H1 (cell line): Measurements from ENCODE around the gene PTPRJ. TPM values are rescaled to one million over a fixed set of nuclear protein-coding genes. Genes with fewer than 3 reads are reported as not detected.

Experiments used
- CTCF ChIA-PET: fragments of 300-600 bp; sonication (Branson Sonifier 250); formaldehyde crosslinking; loops from one replicate; lab custom pipeline; 2021; ENCODE audit not compliant: partially characterized antibody; lab: Charles Lee
- POLR2A ChIA-PET: fragments of 300-600 bp; sonication (Branson Sonifier 250); formaldehyde crosslinking; loops from one replicate; lab custom pipeline; 2021; ENCODE audit warnings: inconsistent platforms; ENCODE audit not compliant: partially characterized antibody; lab: Charles Lee
- DNase-seq, 2 experiments: peaks; one replicate each; pipeline versions ENCODE4 v3.0.0 to v3.0.0-alpha.2; 2010 to 2022; ENCODE audit warnings: low spot score in 2 of 2, low read depth in 1 of 2, mixed read lengths in 1 of 2
- FAIRE-seq: peaks from 2 replicates; lab custom pipeline; 2011; peaks lifted over from hg19 to GRCh38; lab: Jason Lieb, UNC
- H2AFZ ChIP-seq: 2 replicates; pipeline ENCODE4 v1.8.1; 2012; ENCODE audit warnings: low read length, inconsistent platforms
- H2AK5ac ChIP-seq: 2 replicates; pipeline ENCODE4 v1.6.1; 2013; ENCODE audit warnings: low read depth, low read length
- H2BK120ac ChIP-seq: replicated peaks from 2 replicates; pipeline ENCODE3; 2013; ENCODE audit warnings: low read depth, low read length, inconsistent platforms
- H2BK12ac ChIP-seq: 2 replicates; pipeline ENCODE4 v1.6.1; 2013; ENCODE audit warnings: low read depth, low read length
- H2BK15ac ChIP-seq: 2 replicates; pipeline ENCODE4 v1.6.1; 2013; ENCODE audit warnings: low read length
- H2BK20ac ChIP-seq: 2 replicates; pipeline ENCODE4 v1.6.1; 2013; ENCODE audit warnings: low read length
- H2BK5ac ChIP-seq: 2 replicates; pipeline ENCODE4 v1.6.1; 2013; ENCODE audit warnings: low read depth, low read length
- H3K14ac ChIP-seq: 2 replicates; pipeline ENCODE4 v1.6.1; 2013; ENCODE audit warnings: inconsistent platforms; ENCODE audit not compliant: insufficient read length
- H3K18ac ChIP-seq: 2 replicates; pipeline ENCODE4 v1.6.1; 2013; ENCODE audit warnings: low read length; ENCODE audit errors: extremely low read depth
- H3K23ac ChIP-seq: 2 replicates; pipeline ENCODE4 v1.6.1; 2013; ENCODE audit warnings: inconsistent platforms; ENCODE audit not compliant: insufficient read length
- H3K23me2 ChIP-seq: 2 replicates; pipeline ENCODE4 v1.6.1; 2013; ENCODE audit warnings: low read depth, low read length
- H3K27ac ChIP-seq: 2 replicates; pipeline ENCODE4 v1.6.1; 2011; ENCODE audit warnings: low read depth, low read length, inconsistent platforms
- H3K27me3 ChIP-seq, 4 experiments: replicated peaks in 1 of 4; 1 replicate in 1 of 4; 2 replicates in 3 of 4; pipeline versions ENCODE4 v1.6.1 to v1.8.1; 2011 to 2013; ENCODE audit warnings: low read length in 3 of 4, mild to moderate bottlenecking in 3 of 4, inconsistent platforms in 2 of 4, mixed read lengths in 2 of 4, moderate library complexity in 1 of 4; ENCODE audit not compliant: control insufficient read depth in 3 of 4, insufficient read depth in 3 of 4; ENCODE audit errors: extremely low read depth in 1 of 4
- H3K36me3 ChIP-seq, 4 experiments: 2 replicates each; pipeline versions ENCODE4 v1.6.1 to v1.8.1; 2011 to 2013; ENCODE audit warnings: mild to moderate bottlenecking in 4 of 4, low read length in 3 of 4, moderate library complexity in 2 of 4, control low read depth in 1 of 4, inconsistent platforms in 1 of 4; ENCODE audit not compliant: insufficient read depth in 4 of 4, control insufficient read depth in 2 of 4
- H3K4ac ChIP-seq: replicated peaks from 2 replicates; pipeline ENCODE3; 2013; ENCODE audit warnings: low read length, low read depth, mixed read lengths, inconsistent platforms; ENCODE audit not compliant: insufficient read length
- H3K4me1 ChIP-seq, 4 experiments: replicated peaks in 1 of 4; 1 replicate in 1 of 4; 2 replicates in 3 of 4; pipeline versions ENCODE4 v1.6.1 to v1.8.1; 2011 to 2013; ENCODE audit warnings: low read length in 3 of 4, inconsistent platforms in 2 of 4, mixed read lengths in 1 of 4; ENCODE audit not compliant: insufficient read depth in 4 of 4, control insufficient read depth in 3 of 4
- H3K4me2 ChIP-seq, 2 experiments: 2 replicates each; pipeline versions ENCODE4 v1.6.1 to v1.8.1; 2011 to 2013; ENCODE audit warnings: low read depth in 2 of 2, low read length in 2 of 2, control low read depth in 1 of 2, inconsistent platforms in 1 of 2, mild to moderate bottlenecking in 1 of 2; ENCODE audit not compliant: insufficient read depth in 1 of 2
- H3K4me3 ChIP-seq, 4 experiments: fragments of 200-600, 300-600 bp in 1 of 4; sonication (generic), shearing (Covaris generic), sonication (Bioruptor Twin) in 1 of 4; 2 replicates each; pipeline versions ENCODE4 v1.5.1 to v1.8.1; 2011 to 2016; ENCODE audit warnings: low read length in 4 of 4, low read depth in 3 of 4, control low read depth in 2 of 4, inconsistent platforms in 2 of 4, mild to moderate bottlenecking in 2 of 4, mixed read lengths in 1 of 4, moderate library complexity in 1 of 4; ENCODE audit not compliant: insufficient read depth in 2 of 4; ENCODE audit errors: extremely low read depth in 1 of 4
- H3K56ac ChIP-seq: replicated peaks from 2 replicates; pipeline ENCODE3; 2013; ENCODE audit warnings: low read depth, mild to moderate bottlenecking, mixed read lengths, low read length, inconsistent platforms; ENCODE audit not compliant: insufficient read length
- H3K79me1 ChIP-seq: 2 replicates; pipeline ENCODE4 v1.6.1; 2013; ENCODE audit warnings: low read depth, low read length, control low read depth
- H3K79me2 ChIP-seq, 2 experiments: 2 replicates each; pipeline versions ENCODE4 v1.6.1 to v1.8.1; 2012 to 2013; ENCODE audit warnings: low read length in 2 of 2, mild to moderate bottlenecking in 2 of 2, inconsistent platforms in 1 of 2; ENCODE audit not compliant: insufficient read depth in 2 of 2, control insufficient read depth in 1 of 2
- H3K9ac ChIP-seq, 4 experiments: replicated peaks in 1 of 4; 1 replicate in 1 of 4; 2 replicates in 3 of 4; pipeline versions ENCODE4 v1.6.1 to v1.8.1; 2011 to 2013; ENCODE audit warnings: low read depth in 3 of 4, low read length in 3 of 4, control low read depth in 2 of 4, mild to moderate bottlenecking in 2 of 4, moderate library complexity in 2 of 4, inconsistent platforms in 1 of 4; ENCODE audit errors: extremely low read depth in 1 of 4
- H3K9me3 ChIP-seq, 2 experiments: 2 replicates each; pipeline versions ENCODE4 v1.6.1 to v1.8.1; 2012 to 2013; ENCODE audit warnings: mild to moderate bottlenecking in 2 of 2, moderate library complexity in 2 of 2, control low read depth in 1 of 2, inconsistent platforms in 1 of 2, low read depth in 1 of 2, low read length in 1 of 2, mixed read lengths in 1 of 2; ENCODE audit not compliant: insufficient read depth in 2 of 2
- H4K20me1 ChIP-seq, 2 experiments: replicated peaks in 1 of 2; 2 replicates each; pipeline versions ENCODE3 to v1.8.1; 2011 to 2013; ENCODE audit warnings: inconsistent platforms in 2 of 2, low read length in 2 of 2, mild to moderate bottlenecking in 1 of 2; ENCODE audit not compliant: insufficient read depth in 2 of 2, control insufficient read depth in 1 of 2
- H4K5ac ChIP-seq: 2 replicates; pipeline ENCODE4 v1.6.1; 2013; ENCODE audit warnings: low read length, low read depth, mixed read lengths, inconsistent platforms; ENCODE audit not compliant: insufficient read length
- H4K8ac ChIP-seq: 2 replicates; pipeline ENCODE4 v1.8.0; 2013; ENCODE audit warnings: mild to moderate bottlenecking, moderate library complexity, low read length, inconsistent platforms; ENCODE audit not compliant: insufficient read depth; ENCODE audit errors: extremely low read depth
- H4K91ac ChIP-seq: replicated peaks from 2 replicates; pipeline ENCODE3; 2013; ENCODE audit warnings: low read length, mixed read lengths, inconsistent platforms; ENCODE audit not compliant: insufficient read length
- BACH1 ChIP-seq: IDR thresholded peaks from 2 replicates; pipeline ENCODE4 v1.6.1; 2012; ENCODE audit warnings: low read length, improper control_type of control experiment
- HDAC2 ChIP-seq, 2 experiments: fragments of 300-600 bp in 1 of 2; sonication (generic) in 1 of 2; IDR thresholded peaks; 2 replicates each; pipeline ENCODE4 v1.6.1; 2011 to 2012; ENCODE audit warnings: low read depth in 2 of 2, low read length in 2 of 2, mild to moderate bottlenecking in 2 of 2, moderate library complexity in 2 of 2, borderline replicate concordance in 1 of 2, inconsistent platforms in 1 of 2
- KDM4A ChIP-seq: IDR thresholded peaks from one replicate; pipeline ENCODE4 v1.7.1; 2012; ENCODE audit warnings: low read depth, mild to moderate bottlenecking, moderate library complexity, low read length, inconsistent platforms; ENCODE audit not compliant: severe bottlenecking
- KDM5A ChIP-seq: fragments of 200-600 bp; IDR thresholded peaks from 2 replicates; pipeline ENCODE4 v1.7.1; 2012; ENCODE audit warnings: mild to moderate bottlenecking, low read length, inconsistent platforms, mixed read lengths
- RBBP5 ChIP-seq: IDR thresholded peaks from 2 replicates; pipeline ENCODE4 v1.7.1; 2012; ENCODE audit warnings: low read depth, mild to moderate bottlenecking, inconsistent platforms, low read length, moderate library complexity, borderline replicate concordance
- SIN3A ChIP-seq, 2 experiments: IDR thresholded peaks in 1 of 2; conservative IDR thresholded peaks in 1 of 2; 2 replicates each; pipeline ENCODE4 v1.6.1; 2011 to 2012; ENCODE audit warnings: low read length in 2 of 2, improper control_type of control experiment in 1 of 2, low read depth in 1 of 2, mild to moderate bottlenecking in 1 of 2
- SIX5 ChIP-seq: IDR thresholded peaks from 2 replicates; pipeline ENCODE4 v1.6.1; 2011; ENCODE audit warnings: mild to moderate bottlenecking, low read depth, low read length
- SP1 ChIP-seq: IDR thresholded peaks from 2 replicates; pipeline ENCODE4 v1.6.1; 2011; ENCODE audit warnings: low read depth, low read length
- SP2 ChIP-seq: IDR thresholded peaks from 2 replicates; pipeline ENCODE4 v1.6.1; 2012; ENCODE audit warnings: mild to moderate bottlenecking, low read length, inconsistent platforms
- WGBS, 2 experiments: shearing (Covaris generic) in 1 of 2; methylation state at CpG; one replicate each; pipeline versions ENCODE4 v1.1.6 to v1.1.7; 2013 to 2015; ENCODE audit warnings: low lambda C conversion rate in 2 of 2, mixed read lengths in 2 of 2, inconsistent platforms in 1 of 2, low coverage in 1 of 2, missing lambda C conversion rate in 1 of 2; ENCODE audit not compliant: insufficient replicate concordance in 2 of 2, insufficient coverage in 1 of 2, insufficient read length in 1 of 2; ENCODE audit errors: extremely low coverage in 1 of 2, missing lambda C conversion rate in 1 of 2; 5-methylcytosine and 5-hydroxymethylcytosine counted together
- polyA plus RNA-seq, 7 experiments: library from polyadenylated mRNA; depleted of rRNA in 3 of 7; stranded (reverse) in 5 of 7; unstranded in 2 of 7; fragments of >200 nt in 5 of 7; fragments of 200-250 nt in 2 of 7; gene quantifications; 1 replicate in 5 of 7; 2 replicates in 1 of 7; 4 replicates in 1 of 7; pipeline versions ENCODE4 v1.2.1 to v1.2.3, GENCODE V29; 2011 to 2013; ENCODE audit warnings: missing spikeins in 2 of 7, mixed read lengths in 2 of 7
- total RNA-seq: library from RNA; stranded (reverse); fragmentation: NEBNext Ultra II Directional; extraction: Animal tissue kit (Norgen Biotek cat#: 25700); gene quantifications from 2 replicates; pipeline ENCODE4 v1.2.1, GENCODE V29; 2021

The PTPRJ gene
- total and polyA plus RNA-seq, 2 of the 8 experiments (the other 6 are each of a cell fraction or from before 2014, with no cell fraction given) = 4.4 to 22.6 TPM

DNA sequence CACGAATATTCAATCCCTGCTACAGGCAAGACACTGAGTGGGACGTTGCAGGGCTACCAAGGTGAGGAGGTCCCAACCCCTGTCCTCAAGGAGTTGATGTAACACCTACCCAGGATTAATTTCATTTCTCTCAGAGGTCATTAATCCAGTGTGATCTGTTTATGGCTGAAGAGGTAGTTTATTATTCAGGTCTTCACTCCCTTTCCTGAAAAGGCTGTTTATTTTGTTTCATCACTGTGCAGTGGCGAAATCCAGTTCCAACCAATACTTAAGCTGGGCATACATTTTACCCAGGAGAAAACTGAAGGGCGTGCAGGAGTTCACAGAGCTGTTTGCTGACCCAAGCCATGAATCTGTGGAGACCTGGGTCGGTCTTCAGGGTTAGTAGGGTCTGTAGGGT is 2.7 kb upstream of the PTPRJ start:
- 84% methylated on average over 5 of the region's 5 CpGs; no CpG with 5 or more reads in 1 of the 2 experiments for WGBS, 2 experiments
- no peak overlapping the region for H3K9ac ChIP-seq

More for the DNA sequence above, 2.7 kb upstream of the PTPRJ start:
- no peak overlapping the region for H3K56ac ChIP-seq
- no peak overlapping the region for H4K8ac ChIP-seq
- H2BK20ac ChIP-seq = no peak overlapping the region
- H3K23me2 ChIP-seq = peaks cover 15% of the 10 kb centered on the region
- no peak overlapping the region for H2AK5ac ChIP-seq
- no peak for FAIRE-seq
- H2BK120ac ChIP-seq = no peak overlapping the region
- H3K14ac ChIP-seq = no peak overlapping the region
- H4K91ac ChIP-seq = no peak overlapping the region
- no peak for TF ChIP-seq SIX5
- TF ChIP-seq SP1 = no peak
- TF ChIP-seq KDM4A = no peak
- no peak for TF ChIP-seq KDM5A
- no peak for TF ChIP-seq HDAC2 (IDR thresholded peaks at IDR 0.05; ENCODE audit: borderline replicate concordance in 1 of 2, low read depth in 2 of 2, low read length in 2 of 2)
- no peak for TF ChIP-seq SP2
- no peak for TF ChIP-seq BACH1
- no peak for TF ChIP-seq SIN3A (conservative IDR thresholded peaks at IDR 0.05 in 1 of 2, IDR thresholded peaks at IDR 0.05 in 1 of 2; ENCODE audit: low read depth in 1 of 2, low read length in 2 of 2)
- TF ChIP-seq RBBP5 = no peak
- TF ChIP-seq, all 59 proteins: peak for 0
- no peaks in the 10 kb centered on the region for H3K9me3 ChIP-seq
- no peak overlapping the region for H2BK12ac ChIP-seq
- 0 out of 2 replicates have a peak overlapping the region, but pooled peaks have one; percentile 29 for H2BK15ac ChIP-seq
- H2BK5ac ChIP-seq = no peak overlapping the region
- no peak overlapping the region for H3K4ac ChIP-seq
- H4K5ac ChIP-seq = no peak overlapping the region
- H3K4me3 ChIP-seq = no peak overlapping the region
- H3K18ac ChIP-seq = no peak overlapping the region
- H3K4me2 ChIP-seq = no peak overlapping the region
- DNase-seq = no peak
- H3K79me2 ChIP-seq = peaks cover 0 to 5% of the 10 kb centered on the region in 2 experiments; a peak in 1 of 4 replicates
- POLR2A ChIA-PET = interaction anchor here (0.8 to 0.9 kb wide), 2 partner anchors 11 to 138 kb away, joined by 3 read pairs; no protein-coding TSS in a partner anchor
- peaks cover 0 to 4% of the 10 kb centered on the region in 2 experiments for H4K20me1 ChIP-seq
- H2AFZ ChIP-seq = no peak overlapping the region
- no peak overlapping the region for H3K27ac ChIP-seq
- no peaks in the 10 kb centered on the region for H3K36me3 ChIP-seq
- H3K79me1 ChIP-seq = no peaks in the 10 kb centered on the region
- CTCF ChIA-PET = interaction anchor here (0.6 to 1.6 kb wide), 4 partner anchors 13 to 114 kb away, joined by 3 to 12 read pairs (median 4); no protein-coding TSS in a partner anchor
- H3K23ac ChIP-seq = no peak overlapping the region
- H3K27me3 ChIP-seq = peaks cover 0 to 7% (median 4%) of the 10 kb centered on the region in 4 experiments; a peak in 1 of 7 replicates
- H3K4me1 ChIP-seq = peaks cover 12 to 20% (median 17%) of the 10 kb centered on the region in 4 experiments
